HG03135 (cell line): ENCODE results near the gene DCDC2B.
"Not testable (repeated sequence)": the region's sequence is repeated elsewhere in the genome, so short reads cannot be mapped to it uniquely, and the experiment has no call there.

Source experiments
- ATAC-seq: cut with Tn5 transposase; IDR thresholded peaks from one replicate; pipeline ENCODE4 v1.9.1; 2021; ENCODE audit warnings: mild to moderate bottlenecking, moderate library complexity; ENCODE audit not compliant: unreplicated experiment

Gene DCDC2B

GRCh38 chr1:32208891-32209328 lies at the start of gene DCDC2B:
DCDC2B (plus strand) TSS chr1:32209089; CDS start chr1:32209094, 5 bp downstream.
- no peak for ATAC-seq

- no peak for ATAC-seq
Observed at GRCh38 chr1:32159189-32159588, 49.7 kb upstream of the DCDC2B start.

GRCh38 chr1:32163405-32163804 lies 45.5 kb upstream of the DCDC2B start:
- no peak for ATAC-seq

- not testable (repeated sequence) for ATAC-seq
Observed at GRCh38 chr1:32165633-32166032, 43.3 kb upstream of the DCDC2B start.

GRCh38 chr1:32170991-32171390 lies 37.9 kb upstream of the DCDC2B start:
- ATAC-seq = no peak

GRCh38 chr1:32172621-32173245 lies 36.2 kb upstream of the DCDC2B start:
- ATAC-seq = no peak

- no peak for ATAC-seq
Observed at GRCh38 chr1:32178380-32179192, 30.3 kb upstream of the DCDC2B start.

- ATAC-seq = peak; percentile 2
Observed at GRCh38 chr1:32179193-32179442, 29.8 kb upstream of the DCDC2B start.

- ATAC-seq = peak; percentile 72
Observed at GRCh38 chr1:32179443-32180185, 29.3 kb upstream of the DCDC2B start, which contains the start of gene TXLNA. TXLNA (plus strand) TSS chr1:32179675; CDS start chr1:32180346, 671 bp downstream.

GRCh38 chr1:32180186-32181060 lies 28.5 kb upstream of the DCDC2B start:
- ATAC-seq = no peak

- no peak for ATAC-seq
Observed at GRCh38 chr1:32181065-32181464, 27.8 kb upstream of the DCDC2B start.

GRCh38 chr1:32181563-32181962 lies 27.3 kb upstream of the DCDC2B start:
- ATAC-seq = no peak

GRCh38 chr1:32182060-32182459 lies 26.8 kb upstream of the DCDC2B start:
- ATAC-seq = no peak

GRCh38 chr1:32184650-32185049 lies 24.2 kb upstream of the DCDC2B start:
- no peak for ATAC-seq

GRCh38 chr1:32186077-32186476 lies 22.8 kb upstream of the DCDC2B start:
- no peak for ATAC-seq

- ATAC-seq = no peak
Observed at GRCh38 chr1:32186491-32186890, 22.4 kb upstream of the DCDC2B start.

GRCh38 chr1:32187850-32188249 lies 21.0 kb upstream of the DCDC2B start:
- ATAC-seq = no peak

GRCh38 chr1:32192220-32192948 lies 16.5 kb upstream of the DCDC2B start:
- no peak for ATAC-seq

- ATAC-seq = no peak
Observed at GRCh38 chr1:32194984-32195383, 13.9 kb upstream of the DCDC2B start.

GRCh38 chr1:32195531-32195930 lies 13.4 kb upstream of the DCDC2B start:
- ATAC-seq = no peak
